H1 (cell line): ENCODE results near the gene GNG7. TPM values are rescaled to one million over a fixed set of nuclear protein-coding genes. Genes with fewer than 3 reads are reported as not detected.

Source experiments
- ASH2L ChIP-seq: fragments of 200-600, 300-600 bp; sonication (generic); IDR thresholded peaks from one replicate; pipeline ENCODE4 v1.7.1; 2017; ENCODE audit warnings: low read length
- CTCF ChIP-seq, 3 experiments: IDR thresholded peaks; 1 replicate in 2 of 3; 2 replicates in 1 of 3; pipeline versions ENCODE4 v1.5.1 to v1.6.1; 2011; ENCODE audit warnings: low read length in 3 of 3, mild to moderate bottlenecking in 3 of 3, inconsistent platforms in 2 of 3, low read depth in 1 of 3, moderate library complexity in 1 of 3; ENCODE audit not compliant: insufficient read depth in 1 of 3; ENCODE audit errors: control extremely low read depth in 1 of 3
- EZH2 ChIP-seq: fragments of 200-600 bp; sonication (generic); IDR thresholded peaks from 2 replicates; pipeline ENCODE4 v1.7.1; 2012; ENCODE audit warnings: low read depth, mild to moderate bottlenecking, moderate library complexity, low read length, inconsistent platforms; ENCODE audit not compliant: severe bottlenecking
- PHF8 ChIP-seq: fragments of 200-600 bp; sonication (generic); conservative IDR thresholded peaks from 2 replicates; pipeline ENCODE4 v1.7.1; 2012; ENCODE audit warnings: low read depth, mild to moderate bottlenecking, inconsistent platforms, low read length, moderate library complexity
- SP2 ChIP-seq: IDR thresholded peaks from 2 replicates; pipeline ENCODE4 v1.6.1; 2012; ENCODE audit warnings: mild to moderate bottlenecking, low read length, inconsistent platforms
- SRF ChIP-seq: IDR thresholded peaks from 2 replicates; pipeline ENCODE4 v1.6.1; 2011; ENCODE audit warnings: mild to moderate bottlenecking, low read depth, low read length, moderate library complexity
- TAF7 ChIP-seq: optimal IDR thresholded peaks from 2 replicates; pipeline ENCODE3; 2011; ENCODE audit warnings: low read depth, mild to moderate bottlenecking, inconsistent platforms, low read length, moderate library complexity, borderline replicate concordance
- polyA plus RNA-seq, 7 experiments: library from polyadenylated mRNA; depleted of rRNA in 3 of 7; stranded (reverse) in 5 of 7; unstranded in 2 of 7; fragments of >200 nt in 5 of 7; fragments of 200-250 nt in 2 of 7; gene quantifications; 1 replicate in 5 of 7; 2 replicates in 1 of 7; 4 replicates in 1 of 7; pipeline versions ENCODE4 v1.2.1 to v1.2.3, GENCODE V29; 2011 to 2013; ENCODE audit warnings: missing spikeins in 2 of 7, mixed read lengths in 2 of 7
- total RNA-seq: library from RNA; stranded (reverse); fragmentation: NEBNext Ultra II Directional; extraction: Animal tissue kit (Norgen Biotek cat#: 25700); gene quantifications from 2 replicates; pipeline ENCODE4 v1.2.1, GENCODE V29; 2021

Gene GNG7
- total and polyA plus RNA-seq, 2 of the 8 experiments (the other 6 are each of a cell fraction or from before 2014, with no cell fraction given) = 2.8 to 7.8 TPM

DNA sequence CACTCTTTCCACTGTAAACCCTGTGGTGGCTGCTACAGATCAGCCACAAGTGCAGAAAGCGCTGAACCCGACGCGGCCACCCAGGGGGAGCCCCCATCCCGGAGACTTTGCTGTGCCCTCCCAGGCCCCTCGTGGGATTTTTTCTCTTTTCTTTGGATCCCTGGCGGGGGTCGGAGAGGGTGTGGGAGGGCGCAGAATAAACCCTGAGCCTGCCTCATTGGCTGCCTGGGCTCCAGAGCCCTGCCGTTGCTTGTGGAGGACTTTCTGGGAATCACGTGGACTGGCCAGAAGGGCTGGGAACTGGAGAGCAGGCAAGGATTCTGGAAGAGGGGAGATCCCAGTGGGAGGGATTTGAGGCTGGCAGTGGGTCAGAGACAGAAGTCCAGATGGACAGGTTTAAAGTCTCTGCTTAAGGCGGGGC lies 201.6 kb downstream of the GNG7 start (continued):
- no peak for TF ChIP-seq CTCF (IDR thresholded peaks at IDR 0.05; ENCODE audit: control extremely low read depth in 1 of 3, insufficient read depth in 1 of 3, low read depth in 1 of 3, low read length in 3 of 3)
- no peak for TF ChIP-seq PHF8
- no peak for TF ChIP-seq SRF
- TF ChIP-seq EZH2 = no peak
- no peak for TF ChIP-seq SP2
- no peak for TF ChIP-seq ASH2L
- TF ChIP-seq TAF7 = no peak
